Activated CD4-positive, alpha-beta T cell treated with anti-CD3 and anti-CD28 coated beads, Interleukin-2, amount 50 U/mL, for 4 hours (primary cell): Measurements from ENCODE around the gene SLC6A20.

Experiments
- DNase-seq, 2 experiments: peaks; one replicate each; pipeline ENCODE4 v3.0.0-alpha.2; 2020

SLC6A20 gene, protein sequence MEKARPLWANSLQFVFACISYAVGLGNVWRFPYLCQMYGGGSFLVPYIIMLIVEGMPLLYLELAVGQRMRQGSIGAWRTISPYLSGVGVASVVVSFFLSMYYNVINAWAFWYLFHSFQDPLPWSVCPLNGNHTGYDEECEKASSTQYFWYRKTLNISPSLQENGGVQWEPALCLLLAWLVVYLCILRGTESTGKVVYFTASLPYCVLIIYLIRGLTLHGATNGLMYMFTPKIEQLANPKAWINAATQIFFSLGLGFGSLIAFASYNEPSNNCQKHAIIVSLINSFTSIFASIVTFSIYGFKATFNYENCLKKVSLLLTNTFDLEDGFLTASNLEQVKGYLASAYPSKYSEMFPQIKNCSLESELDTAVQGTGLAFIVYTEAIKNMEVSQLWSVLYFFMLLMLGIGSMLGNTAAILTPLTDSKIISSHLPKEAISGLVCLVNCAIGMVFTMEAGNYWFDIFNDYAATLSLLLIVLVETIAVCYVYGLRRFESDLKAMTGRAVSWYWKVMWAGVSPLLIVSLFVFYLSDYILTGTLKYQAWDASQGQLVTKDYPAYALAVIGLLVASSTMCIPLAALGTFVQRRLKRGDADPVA

DNA sequence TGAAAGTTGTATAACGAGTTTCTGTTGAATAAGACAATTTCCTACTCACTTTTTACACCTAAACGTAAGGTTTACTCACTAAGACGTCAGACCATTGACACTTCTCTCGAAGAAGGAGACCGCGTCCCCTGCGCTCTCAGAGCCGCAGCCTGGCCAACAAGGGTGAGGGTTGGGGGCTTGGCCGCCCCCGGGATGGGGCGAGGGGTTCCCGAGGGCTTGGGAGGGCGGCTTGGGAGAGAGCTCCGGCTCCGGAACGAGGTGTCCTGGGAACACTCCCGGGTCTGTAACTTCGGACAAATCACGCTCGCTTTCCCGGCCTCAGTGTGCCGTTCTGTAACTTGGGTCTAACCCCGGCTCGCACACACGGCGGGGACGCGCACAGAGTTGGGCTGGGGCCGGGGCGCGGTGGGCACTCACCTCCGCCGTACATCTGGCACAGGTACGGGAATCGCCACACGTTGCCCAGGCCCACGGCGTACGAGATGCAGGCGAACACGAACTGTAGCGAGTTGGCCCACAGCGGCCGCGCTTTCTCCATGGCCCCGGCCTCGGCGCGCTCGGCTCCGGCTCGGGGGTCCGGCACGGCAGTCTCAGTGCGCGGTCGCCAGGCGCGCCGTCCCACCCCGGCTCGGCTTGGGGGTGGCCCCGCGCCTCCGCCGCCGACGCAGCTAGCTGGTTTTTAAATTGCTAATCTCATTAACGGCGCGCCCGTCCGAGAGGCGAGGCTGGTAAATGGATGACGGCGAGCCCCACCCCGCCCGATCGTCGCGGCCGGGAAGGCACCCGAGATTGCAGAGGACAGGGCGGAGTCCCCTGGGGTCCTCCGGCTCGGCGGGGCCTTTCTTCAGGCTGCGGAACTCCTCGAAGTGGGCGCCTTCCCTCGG is at the start of gene SLC6A20:
TSS of gene SLC6A20 (minus strand) at position 655 of the 884 bp plus-strand sequence. CDS start at position 538, 117 bp downstream.
- DNase-seq = no peak

GRCh38 chr3:45844616-45845015 is 48.3 kb upstream of the SLC6A20 start:
- DNase-seq = no peak

- DNase-seq = no peak
Observed at GRCh38 chr3:45842851-45843625, 46.7 kb upstream of the SLC6A20 start.

DNA sequence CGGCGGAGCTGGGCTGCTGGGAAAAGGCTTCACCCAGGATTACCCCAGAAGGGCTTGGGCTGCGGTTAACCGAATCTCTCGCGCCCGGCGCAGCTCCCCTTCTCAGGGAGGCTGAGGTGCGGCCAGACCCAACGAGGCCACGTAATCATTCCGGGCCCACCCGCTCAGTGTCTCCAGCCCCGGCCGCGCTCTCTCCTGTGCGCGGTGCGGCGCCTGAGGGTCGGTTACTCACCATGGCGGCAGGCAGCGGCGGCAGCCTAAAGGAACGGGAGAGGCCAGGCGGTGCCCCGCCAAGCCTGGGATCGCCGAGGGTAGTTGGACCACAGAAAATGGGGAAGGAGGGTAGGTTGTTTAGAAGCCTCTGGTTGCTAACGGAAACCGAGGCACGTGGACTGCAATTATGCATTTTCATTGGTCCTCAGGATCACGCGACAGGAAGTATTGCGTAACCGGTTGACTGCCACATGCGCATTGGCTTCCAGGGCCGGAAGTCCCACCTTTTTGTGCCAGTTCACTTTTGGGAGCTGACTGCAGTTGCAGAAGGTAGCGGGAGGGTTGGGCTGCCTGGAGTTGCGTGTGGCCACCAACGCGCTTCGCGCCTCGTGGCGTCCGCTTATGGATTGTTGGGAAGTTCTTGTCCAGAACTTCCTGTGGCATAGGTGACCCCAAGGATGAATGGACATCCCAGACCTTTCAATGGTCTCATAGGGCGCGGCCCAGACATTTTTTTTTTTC is 45.6 kb upstream of the SLC6A20 start, which contains the start of gene LZTFL1:
TSS of gene LZTFL1 (minus strand) at position 363 of the 735 bp plus-strand sequence. CDS start at position 235, 128 bp downstream.
- DNase-seq = peak; percentile 84 to 86

DNA sequence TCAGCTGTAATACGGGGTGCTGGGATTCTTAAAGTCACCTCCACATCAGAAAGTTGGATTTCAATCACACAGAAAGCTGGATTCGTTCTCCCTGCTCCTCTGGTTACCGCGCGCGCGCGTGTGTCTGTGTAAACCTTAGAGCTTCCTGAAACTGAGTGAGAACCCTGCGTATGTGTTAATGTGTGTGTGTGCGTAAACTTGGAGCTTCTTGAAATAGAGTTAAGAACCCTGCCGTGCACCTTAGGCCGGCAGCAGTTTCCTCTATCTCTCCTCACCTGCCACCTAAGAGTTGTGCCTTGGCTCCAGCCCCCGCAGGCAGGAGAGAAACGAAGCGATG is 45.1 kb upstream of the SLC6A20 start:
- no peak for DNase-seq

- DNase-seq = no peak
Observed at GRCh38 chr3:45838466-45838865, 42.1 kb upstream of the SLC6A20 start.

DNA sequence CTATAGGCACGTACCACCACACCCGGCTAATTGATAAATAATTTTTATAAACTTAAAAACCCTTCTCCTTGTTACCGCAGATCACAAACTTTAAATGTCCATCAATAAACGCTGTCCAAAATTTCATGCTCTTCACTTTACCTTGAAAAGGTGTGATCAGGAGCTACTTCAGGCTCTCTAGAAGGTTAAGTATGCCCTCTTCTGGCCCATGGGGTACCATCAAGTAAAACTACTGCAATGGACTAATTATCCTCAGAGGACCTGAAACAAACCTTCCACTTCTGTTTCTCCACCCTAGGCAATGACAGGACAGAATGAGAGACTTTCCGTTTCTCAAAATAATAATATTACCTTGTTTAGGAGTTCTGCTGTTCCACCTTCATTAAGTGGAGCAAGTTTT is 36.4 kb upstream of the SLC6A20 start:
- DNase-seq = no peak

DNA sequence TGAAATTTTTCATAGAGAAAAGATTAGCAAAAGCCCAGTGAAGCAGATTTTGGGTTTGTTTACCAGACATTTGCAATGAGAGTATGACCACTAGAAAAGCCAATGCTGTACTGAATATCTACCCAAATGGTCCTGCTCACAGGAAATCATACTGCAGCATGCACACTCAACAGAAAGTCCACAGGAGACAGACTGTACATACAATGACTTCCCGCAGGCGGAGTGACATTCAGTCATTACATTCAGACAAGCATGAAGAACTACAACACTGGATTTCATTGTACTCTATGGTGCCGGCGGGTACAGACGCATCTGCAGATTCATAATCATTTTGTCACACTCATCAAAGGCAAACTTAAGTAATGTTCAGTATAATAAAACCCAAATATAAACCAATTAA is 33.8 kb upstream of the SLC6A20 start:
- no peak for DNase-seq

DNA sequence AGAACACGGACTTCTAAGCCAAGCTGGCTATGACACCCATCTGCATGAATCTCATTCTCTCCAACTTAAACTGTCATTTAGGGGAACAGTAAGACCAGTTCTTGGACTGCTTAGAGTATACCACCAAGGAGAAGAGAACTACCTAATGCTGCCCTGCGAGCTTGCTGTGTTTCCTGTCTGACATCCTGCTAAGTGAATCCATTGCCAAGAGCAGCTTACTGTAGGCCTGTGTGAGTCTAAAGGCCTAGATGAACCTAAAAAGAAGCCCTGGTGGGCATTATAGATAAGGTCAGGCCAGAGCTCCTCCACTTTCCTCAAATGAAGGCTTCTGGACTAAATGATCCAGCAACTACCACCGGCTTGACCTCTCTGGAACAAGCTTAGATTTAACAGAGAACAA is 30.6 kb upstream of the SLC6A20 start:
- DNase-seq = no peak

- no peak for DNase-seq
Observed at GRCh38 chr3:45826321-45826720, 30.0 kb upstream of the SLC6A20 start.

- no peak for DNase-seq
Observed at GRCh38 chr3:45821127-45821526, 24.8 kb upstream of the SLC6A20 start.

GRCh38 chr3:45819543-45819942 is 23.2 kb upstream of the SLC6A20 start:
- DNase-seq = no peak

DNA sequence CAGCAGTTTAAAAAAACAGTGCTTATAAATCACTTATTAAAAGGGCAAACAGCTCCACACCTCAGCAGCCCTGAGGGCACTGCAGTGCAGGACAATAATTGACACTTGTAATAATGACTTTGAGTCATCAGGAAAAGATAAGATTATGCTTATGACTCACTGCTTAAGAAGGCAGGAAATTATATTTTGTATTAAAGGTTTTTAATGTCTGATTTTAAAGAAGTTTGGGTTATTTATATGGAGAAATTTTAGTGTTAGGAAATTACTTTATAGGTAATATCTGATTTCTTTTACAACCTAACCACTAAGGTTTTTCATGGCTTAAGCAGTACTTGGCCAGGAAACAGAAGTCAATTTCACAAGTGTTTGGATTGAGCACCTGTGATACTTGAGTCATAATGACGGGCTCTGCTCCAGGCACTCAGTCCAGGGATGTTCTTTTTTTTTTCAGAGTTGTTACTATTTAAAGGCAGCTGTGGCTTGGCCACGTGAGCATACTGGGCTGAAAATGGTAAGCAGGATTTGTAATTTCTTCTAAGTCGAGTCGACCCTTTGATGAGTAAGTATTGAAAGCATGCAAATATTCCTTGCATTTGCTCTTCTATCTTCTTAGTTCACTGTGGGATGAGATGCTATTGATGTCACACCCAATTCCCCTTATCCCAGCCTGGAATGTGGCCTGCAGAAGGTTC is 21.6 kb upstream of the SLC6A20 start:
- DNase-seq = no peak

- DNase-seq = no peak
Observed at GRCh38 chr3:45816544-45816943, 20.2 kb upstream of the SLC6A20 start.

GRCh38 chr3:45814322-45814721 is 18.0 kb upstream of the SLC6A20 start:
- no peak for DNase-seq

GRCh38 chr3:45807681-45808540 is 11.6 kb upstream of the SLC6A20 start:
- DNase-seq = no peak

- no peak for DNase-seq
Observed at GRCh38 chr3:45807133-45807532, 10.8 kb upstream of the SLC6A20 start.

GRCh38 chr3:45806072-45806471 is 9.7 kb upstream of the SLC6A20 start:
- DNase-seq = no peak

DNA sequence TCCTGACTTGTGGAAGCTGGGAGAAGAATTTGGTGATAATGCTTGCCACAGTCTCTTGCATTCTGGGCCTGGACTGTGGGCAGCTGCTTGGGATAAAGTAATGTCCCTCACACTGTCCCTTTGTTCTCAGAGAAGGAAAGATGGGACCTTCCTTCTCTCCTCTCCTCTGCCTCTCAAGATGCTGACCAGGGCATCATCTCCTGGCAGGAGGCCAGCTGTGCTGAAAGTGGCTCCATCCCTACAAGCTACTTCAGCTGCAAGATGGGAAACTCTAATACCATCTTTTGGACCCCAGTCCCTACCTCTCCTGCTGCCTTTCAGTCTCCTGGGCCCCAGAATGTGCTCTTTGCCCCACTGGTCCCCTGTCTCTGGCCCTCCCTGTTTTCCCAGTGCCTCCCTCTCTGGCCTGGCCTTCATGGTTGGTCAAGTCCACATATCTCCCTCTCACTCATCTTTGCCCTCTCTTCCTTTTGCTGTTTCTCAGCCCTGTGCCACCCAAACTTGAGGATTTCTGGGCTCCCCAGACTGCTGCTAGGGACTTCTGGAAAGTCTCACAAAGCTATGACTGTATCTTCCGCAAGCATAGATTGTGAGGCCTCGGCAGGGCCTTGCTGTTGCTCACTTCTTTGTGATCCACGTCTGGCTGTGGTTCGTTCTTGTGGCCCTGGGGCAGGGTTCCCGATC is 7.1 kb upstream of the SLC6A20 start:
- DNase-seq = no peak

- DNase-seq = no peak
Observed at GRCh38 chr3:45802146-45802545, 5.8 kb upstream of the SLC6A20 start.
